NCI-H2196 (cell line): ENCODE measurements around the gene ECEL1.

Source experiments
- DNase-seq: peaks from one replicate; lab custom pipeline; 2025; ENCODE audit not compliant: unreplicated experiment; lab: John Stamatoyannopoulos, UW

The ECEL1 gene

DNA sequence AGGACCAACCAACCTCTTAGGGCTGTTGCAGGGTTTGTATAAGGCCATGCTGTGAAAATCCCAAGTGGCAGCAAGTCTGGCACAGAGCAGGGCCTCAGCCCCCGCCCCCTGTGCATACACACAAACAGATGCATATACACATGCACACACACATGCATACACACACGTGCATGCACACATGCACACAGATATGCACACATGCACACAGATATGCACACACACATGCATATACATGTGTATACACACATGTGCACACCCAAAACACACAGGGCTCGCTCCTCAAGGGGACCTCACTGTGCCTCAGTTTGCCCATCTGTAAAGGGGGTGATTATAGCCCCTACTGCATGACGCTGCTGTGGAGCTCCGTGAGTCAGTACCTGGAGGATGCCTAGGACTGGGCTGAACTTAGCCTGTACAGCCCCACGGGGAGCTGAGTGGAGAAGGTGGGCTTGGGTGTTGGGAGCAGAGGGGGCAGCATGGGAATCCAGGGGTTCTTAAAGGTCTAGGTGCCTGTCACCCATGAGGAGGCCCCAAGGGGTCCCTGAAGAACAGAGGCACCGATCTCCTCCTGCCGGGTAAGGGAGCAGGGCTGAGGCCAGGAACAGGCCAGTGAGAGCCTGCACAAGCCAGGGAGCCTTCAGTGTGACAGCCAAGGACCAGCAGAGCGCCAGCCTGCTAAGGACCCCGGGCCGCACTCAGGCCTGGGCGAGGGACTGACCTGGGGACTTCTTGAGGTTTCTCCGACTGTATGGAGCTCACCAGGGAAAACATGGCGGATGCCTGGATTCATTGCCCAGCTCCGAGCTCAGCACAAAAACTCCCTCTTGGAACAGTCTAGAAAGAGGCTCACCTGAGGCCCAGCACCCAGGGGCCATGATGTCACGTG is 55.7 kb downstream of the ECEL1 start:
- DNase-seq: no peak
